GM12878 (cell line): ENCODE data around the gene SERPINH1. TPM values are rescaled to one million over a fixed set of nuclear protein-coding genes. Genes with fewer than 3 reads are reported as not detected.

Experiments used
- ATAC-seq: fragments of 200-7000 bp; cut with Tn5 transposase; 3 replicates; pipeline ENCODE4 v1.9.1; 2020; ENCODE audit warnings: mild to moderate bottlenecking, moderate library complexity
- BruUV-seq: library from RNA; stranded (reverse); fragments of 400-500 nt; replicated peaks from 2 replicates; lab custom pipeline; 2021; lab: Mats Ljungman, UMichigan
- CTCF ChIA-PET: fragments of 300-600 bp; sonication (Branson Sonifier 250); formaldehyde crosslinking; extraction: SDS; loops from one replicate; lab custom pipeline; 2021; ENCODE audit warnings: inconsistent platforms; lab: Yijun Ruan, JAX
- POLR2A ChIA-PET: fragments of 350-600 bp; formaldehyde crosslinking; extraction: SDS; loops from one replicate; lab custom pipeline; 2021; ENCODE audit warnings: inconsistent platforms; lab: Charles Lee
- RAD21 ChIA-PET: fragments of 300-600 bp; sonication (Branson Sonifier 250); formaldehyde crosslinking; loops from one replicate; lab custom pipeline; 2023; ENCODE audit warnings: antibody characterized with exemption; ENCODE audit not compliant: unreplicated experiment; lab: Charles Lee
- SMC1A ChIA-PET: fragments of 300-600 bp; sonication (Branson Sonifier 250); formaldehyde crosslinking; loops from one replicate; lab custom pipeline; 2023; ENCODE audit not compliant: unreplicated experiment, uncharacterized antibody; lab: Charles Lee
- DNase-seq: peaks from one replicate; pipeline ENCODE4 v3.0.0-alpha.2; 2011; ENCODE audit warnings: low read depth, low spot score
- FAIRE-seq: peaks from 3 replicates; lab custom pipeline; 2011; peaks lifted over from hg19 to GRCh38; lab: Jason Lieb, UNC
- H2AFZ ChIP-seq: 2 replicates; pipeline ENCODE4 v1.6.0; 2011; ENCODE audit warnings: low read depth, low read length, control low read depth; ENCODE audit not compliant: control insufficient read depth
- H3K27ac ChIP-seq: 2 replicates; pipeline ENCODE4 v1.5.1; 2011; ENCODE audit warnings: control low read depth; ENCODE audit not compliant: control insufficient read depth, insufficient read depth
- H3K27me3 ChIP-seq, 2 experiments: replicated peaks in 1 of 2; 2 replicates each; pipeline versions ENCODE4 v1.6.0 to v1.6.1; 2011; ENCODE audit warnings: low read length in 1 of 2; ENCODE audit not compliant: control insufficient read depth in 2 of 2, insufficient read depth in 2 of 2
- H3K36me3 ChIP-seq, 2 experiments: 2 replicates each; pipeline ENCODE4 v1.5.1; 2011; ENCODE audit warnings: low read length in 1 of 2; ENCODE audit not compliant: control insufficient read depth in 2 of 2, insufficient read depth in 2 of 2
- H3K4me1 ChIP-seq: 2 replicates; pipeline ENCODE4 v1.6.1; 2011; ENCODE audit warnings: mild to moderate bottlenecking, low read length, moderate library complexity, mixed read lengths; ENCODE audit not compliant: control insufficient read depth, insufficient read depth
- H3K4me2 ChIP-seq: 2 replicates; pipeline ENCODE4 v1.6.0; 2011; ENCODE audit warnings: control low read depth; ENCODE audit not compliant: control insufficient read depth, insufficient read depth
- H3K4me3 ChIP-seq: fragments of 200-600 bp; sonication (generic); 2 replicates; pipeline ENCODE4 v1.5.1; 2016
- H3K79me2 ChIP-seq: 2 replicates; pipeline ENCODE4 v1.6.0; 2011; ENCODE audit warnings: low read length; ENCODE audit not compliant: control insufficient read depth, insufficient read depth
- H3K9ac ChIP-seq: 2 replicates; pipeline ENCODE4 v1.8.0; 2011; ENCODE audit warnings: low read length, control low read depth, mixed read lengths; ENCODE audit not compliant: control insufficient read depth, insufficient read depth
- H3K9me3 ChIP-seq: replicated peaks from 3 replicates; pipeline ENCODE4 v1.5.1; 2011; ENCODE audit warnings: mild to moderate bottlenecking, low read length; ENCODE audit not compliant: control insufficient read depth, insufficient read depth
- H4K20me1 ChIP-seq: 2 replicates; pipeline ENCODE4 v1.6.0; 2011; ENCODE audit not compliant: control insufficient read depth, insufficient read depth
- BHLHE40 ChIP-seq, 2 experiments: fragments of 450-650 bp in 1 of 2; IDR thresholded peaks; 2 replicates each; pipeline ENCODE4 v1.6.1; 2011 to 2017; ENCODE audit warnings: low read depth in 2 of 2, borderline replicate concordance in 1 of 2, improper control_type of control experiment in 1 of 2, low read length in 1 of 2, mild to moderate bottlenecking in 1 of 2
- BMI1 ChIP-seq: fragments of 450-650 bp; IDR thresholded peaks from 2 replicates; pipeline ENCODE4 v1.6.1; 2016; ENCODE audit warnings: mild to moderate bottlenecking, moderate library complexity, borderline replicate concordance
- BRCA1 ChIP-seq: IDR thresholded peaks from 2 replicates; pipeline ENCODE4 v1.6.1; 2011; ENCODE audit warnings: low read depth, low read length, improper control_type of control experiment
- CBFB ChIP-seq: IDR thresholded peaks from 2 replicates; pipeline ENCODE4 v1.6.1; 2016; ENCODE audit warnings: antibody characterized with exemption, low read depth
- E2F8 ChIP-seq: fragments of 450-650 bp; IDR thresholded peaks from 2 replicates; pipeline ENCODE4 v1.6.1; 2018; ENCODE audit warnings: mild to moderate bottlenecking, low read depth, moderate library complexity; ENCODE audit not compliant: partially characterized antibody
- EED ChIP-seq: sonication (generic); IDR thresholded peaks from 2 replicates; pipeline ENCODE4 v1.6.1; 2016; ENCODE audit warnings: antibody characterized with exemption, low read depth
- EZH2 ChIP-seq: IDR thresholded peaks from 2 replicates; pipeline ENCODE4 v1.6.1; 2012; ENCODE audit warnings: low read depth, mild to moderate bottlenecking, control low read depth, inconsistent platforms, low read length, borderline replicate concordance; ENCODE audit not compliant: control insufficient read depth
- HCFC1 ChIP-seq: fragments of 150-350 bp; IDR thresholded peaks from 2 replicates; pipeline ENCODE4 v1.6.1; 2014; ENCODE audit warnings: low read length
- IRF3 ChIP-seq: fragments of 450-650 bp; IDR thresholded peaks from 2 replicates; pipeline ENCODE4 v1.6.1; 2014; ENCODE audit warnings: mild to moderate bottlenecking
- MTA3 ChIP-seq: IDR thresholded peaks from 2 replicates; pipeline ENCODE4 v1.6.1; 2012; ENCODE audit warnings: low read length, inconsistent platforms, borderline replicate concordance
- MYC ChIP-seq: IDR thresholded peaks from 2 replicates; pipeline ENCODE4 v1.6.1; 2011; ENCODE audit warnings: mild to moderate bottlenecking, low read length, moderate library complexity, inconsistent platforms; ENCODE audit not compliant: insufficient read depth, insufficient replicate concordance, insufficient read length, severe bottlenecking
- NRF1 ChIP-seq: conservative IDR thresholded peaks from 2 replicates; pipeline ENCODE4 v1.6.1; 2011; ENCODE audit warnings: mild to moderate bottlenecking, low read depth, low read length, improper control_type of control experiment
- RAD21 ChIP-seq: IDR thresholded peaks from 2 replicates; pipeline ENCODE4 v1.6.1; 2011; ENCODE audit warnings: mild to moderate bottlenecking, low read depth, low read length, moderate library complexity; ENCODE audit not compliant: insufficient read depth
- STAT3 ChIP-seq: IDR thresholded peaks from 2 replicates; pipeline ENCODE4 v1.6.1; 2011; ENCODE audit warnings: low read depth, low read length, improper control_type of control experiment
- WRNIP1 ChIP-seq: IDR thresholded peaks from 2 replicates; pipeline ENCODE4 v1.6.1; 2011; ENCODE audit warnings: low read depth, low read length, improper control_type of control experiment, borderline replicate concordance
- WGBS: methylation state at CpG from one replicate; pipeline ENCODE4 v1.1.6; 2016; ENCODE audit warnings: low lambda C conversion rate; ENCODE audit not compliant: insufficient replicate concordance, insufficient coverage; ENCODE audit errors: missing lambda C conversion rate; 5-methylcytosine and 5-hydroxymethylcytosine counted together
- in situ Hi-C: fragments of 300-500 bp; cut with MboI; formaldehyde crosslinking; loops from 9 replicates; pipeline ENCODE4 v1.14.3; 2018; ENCODE audit warnings: mixed read lengths
- intact Hi-C: fragments of 100-400 bp; cut with micrococcal nuclease; formaldehyde crosslinking; loops from one replicate; pipeline ENCODE4 v1.14.2; 2022; ENCODE audit not compliant: unreplicated experiment
- polyA plus RNA-seq, 11 experiments: library from polyadenylated mRNA; depleted of rRNA in 4 of 11; unstranded in 6 of 11; stranded (reverse) in 5 of 11; fragments of >200 nt; fragmentation: Nextera tagmentation in 4 of 11; fragmentation: Illumina TruSeq in 1 of 11; extraction: Ambion mirVana in 4 of 11; extraction: Trizol in 1 of 11; gene quantifications; 1 replicate in 1 of 11; 2 replicates in 10 of 11; pipeline versions ENCODE4 v1.2.1 to v1.2.3, GENCODE V29; 2011 to 2016; ENCODE audit warnings: inconsistent platforms in 2 of 11, missing spikeins in 2 of 11, low read depth in 1 of 11
- total RNA-seq, 4 experiments: library from RNA; depleted of rRNA in 3 of 4; stranded (reverse); fragments of >200 nt in 3 of 4; fragmentation: Illumina TruSeq in 1 of 4; extraction: Trizol in 1 of 4; gene quantifications; 2 replicates each; pipeline versions ENCODE4 v1.2.1 to v1.2.3, GENCODE V29; 2013 to 2021

Gene SERPINH1
- total and polyA plus RNA-seq, 10 of the 15 experiments (the other 5 are each of a cell fraction or from before 2014, with no cell fraction given) = 0.34 to 19.8 (median 13.7) TPM

GRCh38 chr11:75582895-75583717 lies 21.1 kb downstream of the SERPINH1 start:
- in situ Hi-C loops = no loop called here
- TF ChIP-seq BMI1 (no peak), STAT3 (no peak), WRNIP1 (no peak), MYC (no peak), IRF3 (no peak), HCFC1 (no peak), BRCA1 (peak; percentile 63), RAD21 (no peak), CBFB (no peak), MTA3 (no peak), E2F8 (no peak), EZH2 (no peak), EED (no peak), NRF1 (no peak), BHLHE40 (IDR thresholded peaks at IDR 0.05; ENCODE audit: borderline replicate concordance in 1 of 2, low read depth in 2 of 2, low read length in 1 of 2) (peak in 1 of 2 experiments; percentile 14; a peak in 1 of 4 replicates)

More at GRCh38 chr11:75582895-75583717, 21.1 kb downstream of the SERPINH1 start:
- Histone ChIP-seq H3K79me2 (no peaks in the 10 kb centered on the region), H3K9me3 (no peaks in the 10 kb centered on the region), H4K20me1 (no peaks in the 10 kb centered on the region), H2AFZ (peak overlapping the region; percentile 95), H3K4me1 (peaks cover 9% of the 10 kb centered on the region; the same call in 1 of the 2 replicates), H3K27me3 (no peaks in the 10 kb centered on the region), H3K27ac (no peak overlapping the region; the same call in 1 of the 2 replicates), H3K9ac (peak overlapping the region; percentile 78), H3K4me2 (peak overlapping the region; percentile 95), H3K36me3 (no peaks in the 10 kb centered on the region), H3K4me3 (peak overlapping the region; percentile 66)
- intact Hi-C loops = no loop called here
- ATAC-seq (peak; percentile 98), FAIRE-seq (no peak), DNase-seq (no peak)
- ChIA-PET CTCF (interaction anchor here (1.3 to 2.5 kb wide), 2 partner anchors 12 to 15 kb away, joined by 5 read pairs; no protein-coding TSS in a partner anchor), POLR2A (interaction anchor here (0.9 kb wide), 1 partner anchor 20 kb away, joined by 4 read pairs; no protein-coding TSS in a partner anchor), SMC1A (interaction anchor here (1.3 to 1.4 kb wide), 2 partner anchors 8 to 12 kb away, joined by 4 read pairs; no protein-coding TSS in a partner anchor), RAD21 (no interaction called here)
- 3% methylated on average over 53 of the region's 68 CpGs for WGBS
- BruUV-seq = TSS peak; percentile 85
